NCI-H1436 treated with DMSO at 0.1 percent for 48 hours (cell line): ENCODE measurements around the gene CDK5RAP1.
A peak's percentile ranks its signal among the peaks of the same experiment; 100 is the strongest.
"Not testable (repeated sequence)": the region's sequence is repeated elsewhere in the genome, so short reads cannot be mapped to it uniquely, and the experiment has no call there.

Source experiments
- DNase-seq: peaks from one replicate; lab custom pipeline; 2025; lab: John Stamatoyannopoulos, UW

Gene CDK5RAP1, protein sequence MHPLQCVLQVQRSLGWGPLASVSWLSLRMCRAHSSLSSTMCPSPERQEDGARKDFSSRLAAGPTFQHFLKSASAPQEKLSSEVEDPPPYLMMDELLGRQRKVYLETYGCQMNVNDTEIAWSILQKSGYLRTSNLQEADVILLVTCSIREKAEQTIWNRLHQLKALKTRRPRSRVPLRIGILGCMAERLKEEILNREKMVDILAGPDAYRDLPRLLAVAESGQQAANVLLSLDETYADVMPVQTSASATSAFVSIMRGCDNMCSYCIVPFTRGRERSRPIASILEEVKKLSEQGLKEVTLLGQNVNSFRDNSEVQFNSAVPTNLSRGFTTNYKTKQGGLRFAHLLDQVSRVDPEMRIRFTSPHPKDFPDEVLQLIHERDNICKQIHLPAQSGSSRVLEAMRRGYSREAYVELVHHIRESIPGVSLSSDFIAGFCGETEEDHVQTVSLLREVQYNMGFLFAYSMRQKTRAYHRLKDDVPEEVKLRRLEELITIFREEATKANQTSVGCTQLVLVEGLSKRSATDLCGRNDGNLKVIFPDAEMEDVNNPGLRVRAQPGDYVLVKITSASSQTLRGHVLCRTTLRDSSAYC

DNA sequence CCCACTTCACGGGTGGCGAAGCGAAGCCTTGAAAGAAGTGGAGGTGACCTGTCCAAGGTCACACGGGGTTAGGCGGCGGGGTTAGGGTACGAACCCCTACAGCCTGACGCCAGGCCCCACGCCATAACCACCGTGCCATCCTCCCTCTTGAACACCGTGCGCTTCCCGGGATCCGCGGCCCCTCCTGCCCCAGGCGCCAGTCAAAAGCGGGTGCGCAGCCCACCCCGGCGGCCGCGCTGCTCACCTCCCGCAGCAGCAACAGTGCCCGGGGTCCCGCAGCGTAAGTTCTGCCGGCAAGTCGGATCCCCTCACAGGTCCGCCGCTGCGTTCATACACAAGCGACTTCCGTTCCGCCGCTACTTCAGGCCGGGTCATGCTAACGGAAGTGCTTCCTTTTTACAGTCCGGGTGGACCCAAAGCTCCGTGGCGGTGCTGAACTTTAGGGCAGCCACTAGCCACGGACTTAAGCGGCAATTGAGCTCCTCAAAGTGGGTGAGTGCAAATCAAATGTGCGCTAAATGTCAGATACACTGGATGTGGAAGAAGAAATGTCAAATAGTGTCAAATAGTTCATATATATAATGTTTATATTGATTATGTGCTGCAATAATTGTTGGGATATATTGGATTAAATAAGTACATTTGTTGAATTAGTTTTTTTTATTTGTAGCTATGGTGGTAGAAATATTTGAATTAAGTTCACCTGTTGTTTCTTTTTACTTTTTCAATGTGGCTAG is at the start of gene CDK5RAP1:
Gene CDK5RAP1, minus strand, starts transcription at position 336 of the 737 bp plus-strand sequence. CDS start 4,455 bp downstream, outside the sequence.
- peak; percentile 29 for DNase-seq

DNA sequence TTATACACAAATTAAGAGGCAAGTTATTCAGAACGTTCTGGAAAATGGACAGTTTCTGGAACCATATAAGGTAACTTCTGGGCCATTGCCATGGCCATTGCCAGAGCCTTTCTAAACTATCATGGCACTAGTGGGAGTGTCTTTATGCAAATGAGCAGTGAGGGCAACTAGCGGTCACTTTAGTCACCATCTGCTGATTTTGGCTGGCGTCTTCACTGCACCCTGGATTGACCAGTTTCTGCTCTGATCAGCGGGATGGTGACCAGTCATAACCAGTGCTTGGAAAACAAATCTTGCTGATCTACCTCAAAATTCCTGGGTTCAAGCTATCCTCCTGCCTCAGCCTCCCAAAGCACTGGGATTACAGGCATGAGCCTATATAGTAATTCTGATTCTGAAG is 49.5 kb upstream of the CDK5RAP1 start:
- DNase-seq: no peak

DNA sequence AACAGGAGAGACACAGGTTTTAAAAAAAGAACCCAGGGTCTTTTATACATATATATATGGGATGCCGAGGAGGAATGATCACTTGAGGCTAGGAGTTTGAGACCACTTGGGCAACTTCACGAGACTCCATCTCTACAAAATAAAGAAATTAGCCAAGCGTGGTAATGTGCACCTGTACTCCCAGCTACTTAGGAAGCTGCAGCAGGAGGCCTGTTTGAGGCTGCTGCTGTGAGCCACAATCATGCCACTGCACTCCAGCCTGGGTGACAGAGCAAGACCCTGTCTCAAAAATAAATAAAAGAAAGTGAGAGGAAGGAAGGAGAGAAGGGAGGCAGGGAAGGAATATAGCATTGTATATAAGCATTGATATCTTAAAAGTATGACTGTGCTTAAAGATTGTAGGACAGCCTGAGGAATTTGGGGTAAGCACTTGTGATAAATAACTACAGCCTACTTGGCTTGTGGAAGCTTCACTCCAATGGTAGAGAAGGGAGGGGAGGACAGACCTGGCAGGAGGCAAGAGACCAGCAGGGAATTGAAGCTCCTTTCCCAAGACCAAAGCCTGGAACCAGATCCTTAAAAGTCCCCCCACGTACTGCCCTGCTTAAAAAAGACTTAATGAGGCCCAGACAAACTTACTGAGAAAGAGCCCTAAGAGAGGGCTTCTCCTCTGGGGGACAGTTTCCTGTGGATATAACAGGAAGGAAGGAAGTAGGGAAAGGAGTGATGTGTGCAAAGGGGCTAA is 44.7 kb upstream of the CDK5RAP1 start:
- DNase-seq: no peak

DNA sequence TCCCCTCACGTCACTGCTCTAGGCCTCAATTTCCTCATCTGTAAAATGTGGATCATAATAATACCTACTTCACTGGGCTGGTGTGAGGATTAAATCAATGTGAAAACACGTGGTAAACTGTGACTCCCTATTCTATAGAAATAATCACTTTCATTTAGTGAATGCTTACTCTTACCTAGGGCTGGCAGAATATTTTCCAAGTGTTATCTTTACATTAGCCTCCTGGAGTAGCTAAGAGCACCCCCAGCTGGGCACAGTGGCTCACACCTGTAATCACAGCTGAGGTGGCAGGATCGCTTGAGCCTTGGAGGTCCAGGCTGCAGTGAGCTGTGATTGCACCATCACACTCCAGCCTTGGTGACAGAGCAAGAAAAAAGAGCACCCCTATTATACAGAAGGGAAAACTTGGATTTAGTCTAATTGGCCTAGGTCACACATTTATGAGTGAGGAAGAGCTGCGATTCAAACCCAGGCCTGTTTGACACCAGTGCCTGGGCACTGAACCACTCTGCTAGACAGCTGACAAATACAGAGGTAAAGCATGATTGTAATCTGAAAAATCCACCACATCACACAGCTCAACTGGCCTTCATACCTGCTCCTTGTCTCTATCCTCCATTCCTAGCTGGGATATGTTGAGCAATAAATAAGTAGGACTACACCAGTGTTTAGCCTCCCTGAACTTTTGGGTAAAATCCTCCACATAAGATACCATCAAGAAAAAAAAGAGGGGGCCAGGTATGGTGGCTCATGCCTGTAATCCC is 43.7 kb upstream of the CDK5RAP1 start:
- no peak for DNase-seq

DNA sequence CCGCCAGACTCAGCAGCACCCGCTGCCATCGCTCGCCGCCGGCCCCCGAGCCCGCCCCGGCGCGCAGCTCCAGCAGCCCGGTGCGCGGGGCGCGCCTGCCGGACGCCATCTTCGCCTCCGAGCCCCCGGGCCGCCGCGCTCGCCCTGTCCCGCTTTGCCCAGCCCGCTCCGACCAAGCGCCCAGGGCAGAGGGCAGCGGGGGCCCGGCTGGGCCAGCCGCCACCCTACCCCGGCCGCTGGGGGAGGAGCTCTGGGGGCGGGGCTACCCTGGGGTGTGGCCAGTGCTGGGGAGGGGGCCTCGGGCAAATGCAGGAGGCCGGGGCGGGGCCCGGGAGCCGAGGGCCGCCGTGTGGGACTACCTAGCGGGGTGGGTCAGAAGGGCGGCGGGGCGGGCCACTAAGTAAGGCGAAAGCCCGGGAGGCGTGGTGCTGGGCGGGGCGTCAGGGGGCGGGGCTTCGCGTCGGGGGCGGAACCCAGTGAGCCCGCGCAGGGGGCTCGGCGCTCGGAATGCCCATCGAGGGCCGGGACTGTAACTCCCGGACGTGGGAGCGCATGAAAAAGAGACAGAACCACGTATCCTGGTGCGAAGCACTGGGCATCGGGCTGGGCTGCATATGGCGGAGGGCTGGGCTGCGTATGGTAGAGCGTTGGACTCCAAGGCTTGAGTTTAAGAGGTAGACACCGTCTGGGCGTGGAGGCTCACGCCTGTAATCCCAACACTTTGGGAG is 42.4 kb upstream of the CDK5RAP1 start, which contains the start of gene SNTA1:
Gene SNTA1, minus strand, starts transcription at position 252 of the 728 bp plus-strand sequence. Its CDS starts 143 bp downstream, at position 109.
- no peak for DNase-seq

DNA sequence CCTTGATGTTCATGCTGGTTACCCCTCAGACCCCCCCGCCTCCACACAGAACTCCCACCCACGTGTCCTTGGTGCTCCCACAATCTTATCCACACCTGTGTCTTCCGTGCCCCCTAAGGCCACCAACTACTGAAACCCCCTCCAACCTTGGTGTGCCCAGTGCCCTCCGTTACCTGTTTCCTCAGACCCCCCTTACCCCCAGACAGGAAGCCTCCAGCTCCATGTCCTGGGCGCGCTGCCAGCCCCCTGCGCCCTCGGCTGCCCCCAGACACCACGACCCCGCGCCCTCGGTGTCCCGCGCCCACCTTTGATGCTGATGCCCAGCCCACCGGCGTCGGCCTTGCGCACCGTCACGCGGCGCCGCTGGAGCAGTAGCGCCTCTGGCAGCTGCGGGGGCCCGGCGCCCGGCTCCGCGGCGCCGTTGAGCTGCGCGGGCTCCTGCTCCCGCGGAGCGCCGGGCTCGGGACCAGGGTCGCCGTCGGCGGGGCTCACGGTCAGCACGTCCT is 41.7 kb upstream of the CDK5RAP1 start:
- no peak for DNase-seq

DNA sequence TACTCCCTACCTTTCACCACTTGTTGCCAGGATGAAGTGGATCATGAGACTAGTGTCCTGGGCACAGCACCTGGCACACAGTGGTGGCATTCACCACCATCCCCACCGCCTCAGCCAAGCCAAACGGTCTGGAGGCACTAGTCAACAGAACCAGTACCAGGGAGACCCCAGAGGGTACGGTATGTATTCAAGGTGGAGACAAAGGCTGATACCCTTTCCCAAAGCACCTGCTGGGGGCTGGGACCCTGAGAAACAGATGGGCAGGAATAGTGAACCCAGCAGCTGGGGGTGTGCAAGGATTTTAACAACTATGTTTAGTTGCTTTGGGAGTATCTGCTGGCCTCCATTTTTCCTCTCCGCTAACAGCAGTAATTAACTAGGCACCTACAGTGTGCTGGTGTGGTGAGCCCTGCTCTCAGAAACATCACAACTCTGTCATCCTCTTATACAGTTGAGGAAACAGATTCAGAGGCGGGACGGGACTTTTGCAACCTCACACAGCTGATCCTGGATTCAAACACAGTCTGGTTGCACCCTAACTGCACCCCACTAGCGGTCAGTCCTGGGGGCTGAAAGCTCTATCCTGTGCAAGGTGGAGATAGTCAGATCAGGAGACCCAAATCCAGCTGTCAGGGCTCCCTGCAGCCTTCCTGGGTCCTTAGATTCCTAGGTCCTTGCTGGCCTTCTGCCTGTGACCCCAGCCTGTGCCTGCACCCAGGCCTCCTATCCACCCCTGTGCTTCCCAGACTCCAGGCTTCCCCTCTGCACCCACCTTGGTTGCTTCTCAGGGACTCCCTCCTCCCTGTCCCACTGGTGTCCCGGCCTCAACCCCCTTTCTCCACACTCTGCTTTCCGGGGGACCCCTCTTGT is 41.1 kb upstream of the CDK5RAP1 start:
- DNase-seq: no peak

DNA sequence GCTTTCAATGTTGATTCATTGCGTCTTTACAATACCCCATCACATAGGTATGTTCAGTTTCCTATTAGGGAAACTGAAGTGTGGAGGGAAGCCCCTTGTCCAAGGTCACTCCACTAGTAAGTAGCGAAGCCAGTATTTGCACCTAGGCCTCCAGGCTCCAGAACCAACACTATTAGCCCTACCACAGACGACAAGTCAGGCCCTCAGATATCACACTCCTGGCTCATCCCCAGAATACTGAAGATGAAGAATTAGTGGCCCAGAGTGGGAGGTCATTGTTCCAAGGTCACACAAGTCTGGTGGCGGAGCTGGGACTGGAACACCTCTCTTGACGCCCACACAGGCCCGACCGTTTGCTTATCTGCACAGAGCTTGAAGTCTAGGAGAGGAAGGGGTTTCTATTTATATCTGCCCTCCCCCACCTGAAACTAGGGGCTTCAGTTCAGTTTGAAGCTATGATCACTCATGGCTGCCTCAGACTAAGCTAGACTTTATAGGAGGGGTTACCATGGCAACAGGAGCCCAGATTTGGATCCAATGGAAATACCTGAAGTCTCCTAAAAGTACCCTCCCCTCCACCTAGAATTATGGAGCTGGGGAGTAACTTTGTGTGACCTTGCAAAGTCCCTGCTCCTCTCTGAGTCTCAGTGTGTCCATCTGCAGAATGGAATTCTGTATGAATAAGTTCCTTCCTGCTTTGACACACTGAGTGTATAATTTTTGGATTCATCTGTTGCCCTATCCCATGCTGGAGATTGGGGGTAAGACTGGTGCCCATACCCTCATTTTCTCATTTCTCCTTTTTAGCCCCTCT is 40.0 kb upstream of the CDK5RAP1 start:
- no peak for DNase-seq

DNA sequence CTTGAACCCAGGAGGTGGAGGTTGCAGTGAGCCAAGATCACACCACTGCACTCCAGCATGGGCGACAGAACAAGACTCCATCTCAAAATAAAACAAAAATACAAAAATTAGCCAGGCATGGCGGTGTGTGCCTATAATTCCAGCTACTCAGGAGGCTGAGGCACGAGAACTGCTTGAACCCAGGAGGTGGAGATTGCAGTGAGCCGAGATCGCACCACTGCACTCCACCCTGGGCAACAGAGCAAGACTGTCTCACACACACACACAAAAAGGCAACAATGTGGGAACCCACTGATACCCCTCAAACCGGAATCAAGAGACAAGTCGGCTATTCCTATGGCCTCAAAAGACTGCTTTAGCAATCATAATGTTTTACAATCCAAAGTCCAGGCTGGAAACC is 39.2 kb upstream of the CDK5RAP1 start:
- DNase-seq: not testable (repeated sequence)

DNA sequence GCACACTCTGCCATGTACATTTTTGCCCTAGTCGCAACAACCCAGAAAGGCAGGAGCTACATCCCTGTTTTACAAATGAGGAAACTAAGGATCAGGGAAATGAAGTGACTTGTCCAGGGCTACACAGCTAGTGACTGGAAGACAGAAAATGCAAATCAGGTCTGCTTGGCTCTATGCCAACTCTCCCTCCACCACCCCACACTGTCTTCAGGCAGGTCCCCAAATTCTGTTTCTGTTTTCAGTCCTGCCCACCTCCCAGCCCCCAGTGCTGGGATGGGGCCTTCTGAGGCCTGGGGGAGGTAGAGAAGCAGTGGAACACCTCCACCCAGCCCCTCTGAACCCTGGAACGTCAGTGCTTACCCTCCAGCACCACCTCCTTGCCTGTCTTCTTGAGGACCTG is 37.2 kb upstream of the CDK5RAP1 start:
- DNase-seq: no peak

DNA sequence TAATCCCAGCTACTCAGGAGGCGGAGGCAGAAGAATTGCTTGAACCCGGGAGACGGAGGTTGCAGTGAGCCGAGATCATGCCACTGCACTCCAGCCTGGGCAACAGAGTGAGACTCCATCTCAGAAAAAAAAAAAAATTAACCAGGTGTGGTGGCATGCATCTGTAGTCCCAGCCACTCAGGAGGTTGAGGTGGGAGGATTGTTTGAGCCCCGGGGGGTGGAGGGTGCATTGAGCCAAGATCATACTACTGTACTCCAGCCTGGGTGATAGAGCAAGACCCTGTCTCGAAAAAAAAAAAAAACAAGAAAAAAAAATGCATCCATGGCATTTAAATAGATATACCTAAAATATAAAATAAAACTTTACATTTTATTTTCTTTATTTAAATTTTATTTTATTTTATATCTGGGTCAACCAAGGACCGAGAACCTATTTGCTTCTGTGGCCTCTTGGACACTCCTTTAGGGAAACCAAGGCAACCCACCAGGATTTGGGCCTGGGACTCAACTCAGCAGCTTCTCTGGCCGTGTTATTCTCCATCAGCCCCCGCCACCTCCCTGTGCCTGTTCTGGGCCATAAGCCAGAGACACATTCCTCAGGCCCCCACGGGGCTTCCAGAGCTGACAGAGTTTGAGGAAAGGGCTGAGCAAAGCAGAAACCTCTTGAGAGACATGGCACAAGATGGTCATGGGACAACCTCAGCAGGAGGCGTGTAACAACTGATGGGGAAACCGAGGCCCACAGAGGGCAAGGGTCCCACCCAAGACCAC is 36.0 kb upstream of the CDK5RAP1 start:
- no peak for DNase-seq

DNA sequence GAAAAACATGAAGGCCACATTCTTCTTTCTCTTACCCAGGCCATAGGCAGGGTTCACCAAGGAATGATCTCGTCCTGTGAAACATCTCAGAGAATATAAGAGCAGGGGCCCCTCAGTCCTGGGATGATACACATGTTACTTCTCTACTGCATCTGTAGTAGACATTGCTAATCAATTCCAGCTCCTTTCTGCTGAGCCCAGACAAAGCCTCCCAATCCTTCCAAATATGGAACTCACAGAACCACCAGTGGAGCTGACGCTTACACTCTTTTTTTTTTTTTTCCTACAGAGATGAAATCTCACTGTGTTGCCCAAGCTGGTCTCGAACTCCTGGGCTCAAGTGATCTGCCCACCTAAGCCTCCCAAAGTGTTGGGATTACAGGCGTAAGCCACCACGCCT is 33.1 kb upstream of the CDK5RAP1 start:
- DNase-seq: no peak

DNA sequence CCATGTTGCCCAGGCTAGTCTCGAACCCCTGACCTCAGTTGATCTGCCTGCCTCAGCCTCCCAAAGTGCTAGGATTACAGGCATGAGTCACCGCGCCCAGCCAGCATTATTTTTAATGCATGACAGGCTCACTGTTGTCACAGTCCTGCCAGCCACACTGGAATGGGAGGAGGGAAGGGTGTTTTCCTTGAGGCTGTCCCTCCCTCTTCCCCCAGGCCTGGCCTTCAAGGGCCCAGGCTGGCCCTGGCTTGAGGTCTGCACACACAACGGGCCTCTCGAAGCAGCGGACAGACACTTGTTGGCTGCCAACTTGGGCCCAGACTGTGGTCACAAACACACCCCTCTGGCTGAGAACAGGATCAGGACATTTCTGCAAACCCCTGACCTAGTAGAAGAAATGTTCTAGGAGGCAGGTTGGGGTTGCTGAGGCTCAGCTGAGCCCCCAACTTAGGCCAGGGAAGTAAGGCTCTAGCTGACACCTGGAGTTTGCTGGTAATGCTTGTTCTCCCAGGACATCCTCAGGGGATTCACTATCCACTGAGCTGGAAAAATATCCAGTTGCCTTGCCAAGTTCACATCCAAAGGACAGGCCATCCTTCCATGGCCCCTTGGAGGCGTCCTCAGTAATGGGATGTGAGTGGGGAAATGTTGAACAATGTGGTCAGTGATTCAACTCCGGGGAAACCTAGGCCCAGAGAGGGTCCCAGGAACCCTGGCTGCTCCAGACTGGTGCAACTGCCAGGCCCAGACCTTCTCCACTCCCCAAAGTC is 32.3 kb upstream of the CDK5RAP1 start:
- no peak for DNase-seq

DNA sequence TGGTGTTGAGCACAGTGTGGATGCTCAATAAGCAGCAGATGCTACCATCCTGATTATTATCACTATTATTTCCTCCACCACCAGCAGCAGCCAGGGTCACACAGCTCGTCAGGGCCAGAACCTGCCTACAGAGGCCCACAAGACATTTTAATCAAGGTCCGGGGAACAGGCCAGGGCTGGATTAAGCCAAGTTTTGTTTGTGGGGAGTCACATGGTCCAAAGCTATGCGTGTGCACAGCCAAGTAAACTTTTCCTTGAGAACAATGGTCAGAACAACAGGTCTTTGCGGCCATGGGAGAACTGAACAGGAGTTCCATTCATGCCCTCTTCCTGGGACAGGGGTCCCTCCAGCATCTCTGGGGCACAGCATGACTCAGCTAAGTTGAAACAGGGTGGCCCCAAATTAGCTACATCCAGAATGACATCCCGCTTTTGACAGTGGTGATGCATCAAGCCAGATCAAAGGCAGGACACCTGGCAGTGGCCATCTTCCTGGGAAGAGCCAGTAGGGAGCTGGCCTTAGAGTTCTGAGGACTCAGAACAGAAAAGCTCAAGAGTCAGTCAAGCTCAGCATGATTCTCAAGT is 30.6 kb upstream of the CDK5RAP1 start:
- no peak for DNase-seq

DNA sequence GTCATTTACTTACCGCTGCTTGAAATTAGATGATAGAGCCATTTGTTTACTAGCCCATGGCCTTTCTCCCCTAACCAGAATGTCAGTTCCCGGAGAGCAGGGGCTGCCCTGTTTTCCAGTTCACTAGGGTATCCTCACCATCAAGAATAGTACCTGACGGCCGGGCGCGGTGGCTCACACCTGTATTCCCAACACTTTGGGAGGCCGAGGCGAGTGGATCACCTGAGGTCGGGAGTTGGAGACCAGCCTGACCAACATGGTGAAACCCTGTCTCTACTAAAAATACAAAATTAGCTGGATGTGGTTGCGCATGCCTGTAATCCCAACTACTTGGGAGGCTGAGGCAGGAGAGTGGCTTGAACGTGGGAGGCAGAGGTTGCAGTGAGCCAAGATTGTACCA is 22.6 kb upstream of the CDK5RAP1 start:
- not testable (repeated sequence) for DNase-seq

DNA sequence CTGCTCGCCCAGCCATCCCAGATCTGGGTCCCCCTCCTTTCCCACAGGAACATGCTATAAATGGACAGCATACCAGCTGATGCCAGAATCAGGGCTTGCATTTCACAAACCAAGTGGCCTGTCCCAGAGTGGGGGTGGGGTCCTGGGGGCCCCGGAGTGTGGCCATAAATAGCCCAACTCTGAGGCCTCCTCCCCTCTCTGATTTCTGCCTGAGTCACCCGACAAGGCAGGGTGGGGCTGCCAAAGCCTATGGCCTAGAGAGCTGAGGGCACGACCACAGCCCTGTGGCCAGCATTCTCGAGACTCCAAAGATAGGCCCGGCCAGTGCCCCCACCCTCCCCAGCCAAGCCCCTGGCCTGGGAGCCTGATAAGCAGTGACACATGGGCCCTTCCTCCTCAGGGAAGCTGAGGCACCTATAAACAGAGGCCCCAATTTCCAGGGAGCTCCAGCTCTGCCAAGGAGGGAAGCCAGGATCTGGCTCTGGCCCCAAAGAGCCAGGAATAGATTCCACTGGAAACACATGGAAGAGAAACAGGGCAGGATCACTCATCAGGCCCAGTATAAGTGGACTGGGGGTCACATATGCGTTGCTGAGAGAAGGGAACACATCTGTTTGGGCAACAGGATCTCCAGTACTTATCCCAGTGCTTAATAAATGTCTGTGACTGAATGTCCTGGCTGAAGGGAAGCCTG is 22.0 kb upstream of the CDK5RAP1 start:
- no peak for DNase-seq
